Loucy (cell line): Measurements from ENCODE around the gene TRMO.

Experiments used
- H2AFZ ChIP-seq: fragments of 200-600 bp; sonication (generic); 2 replicates; pipeline ENCODE4 v1.6.0; 2016; ENCODE audit warnings: antibody characterized with exemption, mild to moderate bottlenecking, low read length, moderate library complexity
- H3F3A ChIP-seq: fragments of 200-600 bp; 2 replicates; pipeline ENCODE4 v1.6.0; 2016; ENCODE audit warnings: antibody characterized with exemption, low read depth, mild to moderate bottlenecking
- H3K27me3 ChIP-seq: fragments of 200-600 bp; sonication (generic); 2 replicates; pipeline ENCODE4 v1.6.1; 2014; ENCODE audit warnings: low read length, mild to moderate bottlenecking; ENCODE audit not compliant: insufficient read depth, poor library complexity, severe bottlenecking
- H3K36me3 ChIP-seq: fragments of 200-600 bp; sonication (generic); 2 replicates; pipeline ENCODE4 v1.6.1; 2016; ENCODE audit warnings: low read length; ENCODE audit not compliant: insufficient read depth
- H3K4me1 ChIP-seq: fragments of 200-600 bp; sonication (generic); 2 replicates; pipeline ENCODE4 v1.5.1; 2014; ENCODE audit warnings: low read length, mild to moderate bottlenecking; ENCODE audit not compliant: insufficient read depth, poor library complexity, severe bottlenecking
- H3K4me2 ChIP-seq: fragments of 200-600 bp; sonication (generic); 2 replicates; pipeline ENCODE4 v1.6.0; 2014; ENCODE audit warnings: antibody characterized with exemption, low read length, low read depth, mild to moderate bottlenecking; ENCODE audit not compliant: poor library complexity, severe bottlenecking
- H3K4me3 ChIP-seq: fragments of 200-600 bp; sonication (generic); 2 replicates; pipeline ENCODE4 v1.5.1; 2014; ENCODE audit warnings: low read length, mild to moderate bottlenecking, mixed read lengths; ENCODE audit not compliant: poor library complexity, severe bottlenecking
- H3K79me2 ChIP-seq: fragments of 200-600 bp; sonication (generic); 2 replicates; pipeline ENCODE4 v1.6.1; 2014; ENCODE audit warnings: low read length; ENCODE audit not compliant: insufficient read depth
- H3K9ac ChIP-seq: fragments of 200-600 bp; sonication (generic); 2 replicates; pipeline ENCODE4 v1.6.0; 2014; ENCODE audit warnings: mild to moderate bottlenecking, low read depth, low read length, moderate library complexity; ENCODE audit not compliant: poor library complexity, severe bottlenecking
- H3K9me2 ChIP-seq: fragments of 200-600 bp; sonication (generic); replicated peaks from 2 replicates; pipeline ENCODE4 v1.6.1; 2016; ENCODE audit warnings: low read depth, low read length, mixed read lengths
- H3K9me3 ChIP-seq: fragments of 200-600 bp; sonication (generic); 2 replicates; pipeline ENCODE4 v1.6.1; 2014; ENCODE audit warnings: mild to moderate bottlenecking, antibody characterized with exemption, low read length, low read depth; ENCODE audit not compliant: insufficient read depth
- H4K20me1 ChIP-seq: fragments of 200-600 bp; sonication (generic); 2 replicates; pipeline ENCODE4 v1.6.0; 2014; ENCODE audit warnings: antibody characterized with exemption, low read length, mild to moderate bottlenecking; ENCODE audit not compliant: insufficient read depth, poor library complexity, severe bottlenecking
- EZH2phosphoT487 ChIP-seq: fragments of 200-600 bp; IDR thresholded peaks from 2 replicates; pipeline ENCODE4 v1.6.1; 2018; ENCODE audit warnings: antibody characterized with exemption, mild to moderate bottlenecking, moderate library complexity, borderline replicate concordance
- TF ChIP-seq, protein P1 (sequence below): fragments of 200-600 bp; sonication (generic); conservative IDR thresholded peaks from 2 replicates; pipeline ENCODE4 v1.5.1; 2014; ENCODE audit warnings: mild to moderate bottlenecking, antibody characterized with exemption, low read length

TRMO gene

DNA sequence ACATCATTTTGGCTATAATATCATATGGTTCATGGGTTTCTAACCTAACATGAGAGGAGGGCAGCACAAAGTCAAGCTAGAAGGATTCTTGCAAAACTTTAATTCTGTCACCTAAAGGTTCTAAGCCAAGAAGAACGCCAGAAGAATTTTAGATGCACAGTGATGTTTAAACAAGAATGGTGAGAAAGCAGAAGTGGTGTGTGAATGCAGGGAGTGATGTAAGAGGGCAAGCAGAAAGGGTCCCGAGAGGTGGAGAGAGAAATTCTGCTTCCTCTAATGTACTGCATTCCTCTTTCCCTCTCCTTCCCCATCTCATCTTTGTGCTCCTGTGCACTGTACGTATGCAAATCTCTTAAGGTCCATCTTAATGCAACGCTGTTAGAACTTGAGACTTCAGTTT is 2.1 kb upstream of the TRMO start:
- Histone ChIP-seq H3K4me1 (peaks cover 26% of the 10 kb centered on the region), H3K36me3 (peaks cover 20% of the 10 kb centered on the region; the same call in 1 of the 2 replicates), H3K9ac (peak overlapping the region; percentile 2), H4K20me1 (peaks cover 13% of the 10 kb centered on the region), H3K9me3 (no peaks in the 10 kb centered on the region), H3F3A (peaks cover 3% of the 10 kb centered on the region; the same call in 1 of the 2 replicates), H3K27me3 (no peaks in the 10 kb centered on the region), H3K9me2 (no peaks in the 10 kb centered on the region), H3K79me2 (peaks cover 34% of the 10 kb centered on the region), H3K4me3 (no peak overlapping the region), H2AFZ (no peak overlapping the region), H3K4me2 (peak overlapping the region; percentile 96)
- TF ChIP-seq, protein P1, sequence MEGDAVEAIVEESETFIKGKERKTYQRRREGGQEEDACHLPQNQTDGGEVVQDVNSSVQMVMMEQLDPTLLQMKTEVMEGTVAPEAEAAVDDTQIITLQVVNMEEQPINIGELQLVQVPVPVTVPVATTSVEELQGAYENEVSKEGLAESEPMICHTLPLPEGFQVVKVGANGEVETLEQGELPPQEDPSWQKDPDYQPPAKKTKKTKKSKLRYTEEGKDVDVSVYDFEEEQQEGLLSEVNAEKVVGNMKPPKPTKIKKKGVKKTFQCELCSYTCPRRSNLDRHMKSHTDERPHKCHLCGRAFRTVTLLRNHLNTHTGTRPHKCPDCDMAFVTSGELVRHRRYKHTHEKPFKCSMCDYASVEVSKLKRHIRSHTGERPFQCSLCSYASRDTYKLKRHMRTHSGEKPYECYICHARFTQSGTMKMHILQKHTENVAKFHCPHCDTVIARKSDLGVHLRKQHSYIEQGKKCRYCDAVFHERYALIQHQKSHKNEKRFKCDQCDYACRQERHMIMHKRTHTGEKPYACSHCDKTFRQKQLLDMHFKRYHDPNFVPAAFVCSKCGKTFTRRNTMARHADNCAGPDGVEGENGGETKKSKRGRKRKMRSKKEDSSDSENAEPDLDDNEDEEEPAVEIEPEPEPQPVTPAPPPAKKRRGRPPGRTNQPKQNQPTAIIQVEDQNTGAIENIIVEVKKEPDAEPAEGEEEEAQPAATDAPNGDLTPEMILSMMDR, result no peak
- TF ChIP-seq EZH2phosphoT487, result no peak

DNA sequence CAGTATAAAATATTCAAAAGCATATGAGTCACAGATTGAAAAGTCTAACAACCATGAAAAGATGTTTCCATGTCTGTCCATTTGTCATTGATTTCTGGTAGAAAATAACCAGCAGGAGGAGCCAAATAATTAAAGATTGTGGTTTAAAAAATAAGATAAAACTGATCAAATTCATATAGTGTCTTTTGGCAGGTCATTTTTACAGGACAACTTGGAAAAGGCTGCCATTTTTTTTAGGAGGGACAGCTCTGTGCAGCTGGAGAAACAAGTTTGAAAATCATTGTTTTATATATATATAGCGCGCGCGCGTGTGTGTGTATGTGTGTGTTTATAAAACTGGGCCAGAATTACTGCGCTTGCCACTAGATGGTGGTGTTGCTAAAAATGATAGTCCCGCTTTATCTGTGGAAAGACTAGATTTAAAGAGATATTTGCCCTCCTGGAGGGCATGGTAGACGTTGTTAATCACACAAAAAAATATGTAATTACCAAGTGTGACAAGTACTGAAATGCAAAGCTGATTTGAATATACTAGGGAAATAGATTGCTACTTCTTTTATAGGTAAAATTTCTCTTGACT is 1.3 kb upstream of the TRMO start:
- TF ChIP-seq, protein P1, result peak; percentile 99
- no peak for TF ChIP-seq EZH2phosphoT487
- H3K9me3 ChIP-seq, result no peaks in the 10 kb centered on the region
- H3K79me2 ChIP-seq, result peaks cover 26% of the 10 kb centered on the region
- peak overlapping the region; percentile 95 for H3K4me3 ChIP-seq
- H3K4me1 ChIP-seq, result peaks cover 26% of the 10 kb centered on the region
- peak overlapping the region; percentile 90 for H3K9ac ChIP-seq
- peak overlapping the region; percentile 40; the same call in 1 of the 2 replicates for H2AFZ ChIP-seq
- H3K4me2 ChIP-seq, result peak overlapping the region; percentile 96
- H3K9me2 ChIP-seq, result no peaks in the 10 kb centered on the region
- peaks cover 11% of the 10 kb centered on the region for H4K20me1 ChIP-seq
- peaks cover 16% of the 10 kb centered on the region; the same call in 1 of the 2 replicates for H3K36me3 ChIP-seq
- H3K27me3 ChIP-seq, result no peaks in the 10 kb centered on the region
- peaks cover 3% of the 10 kb centered on the region; the same call in 1 of the 2 replicates for H3F3A ChIP-seq

DNA sequence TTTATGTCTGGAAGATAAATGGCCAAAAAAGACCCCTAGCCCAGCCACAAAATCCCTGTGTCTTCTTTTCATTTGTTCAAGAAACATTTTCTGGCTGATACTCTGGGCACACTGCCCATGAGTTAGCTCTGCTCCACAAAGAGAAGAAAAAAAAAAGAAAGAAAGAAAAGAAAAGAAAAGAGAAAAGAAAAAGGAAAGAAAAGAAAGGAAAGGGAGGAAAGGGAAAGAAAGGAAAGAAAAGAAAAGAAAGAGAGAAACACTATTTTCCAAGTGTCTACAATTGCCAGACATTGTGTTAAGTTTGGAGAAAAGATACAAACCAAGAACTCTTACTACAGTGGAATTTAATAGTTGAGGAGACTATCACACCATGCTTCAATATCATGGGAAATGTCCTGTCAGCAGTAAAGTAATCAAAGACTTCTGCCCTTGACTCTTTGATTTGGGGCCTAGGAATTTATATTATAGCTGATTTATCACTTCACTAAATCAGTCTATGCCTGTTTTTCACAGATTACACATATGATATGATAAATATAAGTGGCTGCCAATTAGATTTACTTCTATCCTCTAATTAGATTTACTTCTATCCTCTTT is 3.0 kb downstream of the TRMO start:
- Histone ChIP-seq H2AFZ (no peak overlapping the region), H3K9ac (peak overlapping the region; percentile 40), H3K4me3 (no peak overlapping the region), H3K79me2 (no peaks in the 10 kb centered on the region), H3K9me2 (no peaks in the 10 kb centered on the region), H3K27me3 (no peaks in the 10 kb centered on the region), H3K9me3 (no peaks in the 10 kb centered on the region), H3K36me3 (no peaks in the 10 kb centered on the region), H3K4me1 (peaks cover 22% of the 10 kb centered on the region), H3F3A (peaks cover 3% of the 10 kb centered on the region; the same call in 1 of the 2 replicates), H4K20me1 (no peaks in the 10 kb centered on the region), H3K4me2 (peak overlapping the region; percentile 25)
- no peak for TF ChIP-seq EZH2phosphoT487
- TF ChIP-seq, protein P1, result no peak
